Measurements from ENCODE around the gene CDR2L. TPM values are rescaled to one million over a fixed set of nuclear protein-coding genes. Genes with fewer than 3 reads are reported as not detected.

Gene CDR2L
- total RNA-seq, 2 experiments from 2014 or later = 0.08 TPM; not detected in 1

DNA sequence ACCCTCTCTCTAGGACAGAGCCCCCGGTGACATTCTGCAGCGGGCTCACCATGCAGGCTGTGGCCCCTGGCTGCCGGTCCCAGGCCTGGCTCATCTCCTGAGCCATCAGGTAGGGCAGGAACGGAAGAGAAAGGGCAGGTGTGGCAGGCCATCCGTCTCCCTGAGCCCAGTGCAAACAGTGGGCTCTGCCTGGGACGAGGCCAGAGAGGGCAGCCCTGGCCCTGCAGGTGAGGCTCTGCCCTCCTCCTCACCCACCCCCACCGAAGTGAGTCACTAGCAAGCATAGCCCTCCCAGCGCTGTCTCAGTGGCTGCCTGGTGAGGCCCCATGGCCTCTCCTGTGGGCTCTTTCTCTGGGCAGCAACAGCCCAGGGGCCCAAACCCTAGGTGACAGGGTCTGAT lies 37.2 kb upstream of the CDR2L start:
- H3K4me1 ChIP-seq (ENCODE audit: insufficient read depth, low read length) = no peaks in the 10 kb centered on the region
- TF ChIP-seq, protein P1, sequence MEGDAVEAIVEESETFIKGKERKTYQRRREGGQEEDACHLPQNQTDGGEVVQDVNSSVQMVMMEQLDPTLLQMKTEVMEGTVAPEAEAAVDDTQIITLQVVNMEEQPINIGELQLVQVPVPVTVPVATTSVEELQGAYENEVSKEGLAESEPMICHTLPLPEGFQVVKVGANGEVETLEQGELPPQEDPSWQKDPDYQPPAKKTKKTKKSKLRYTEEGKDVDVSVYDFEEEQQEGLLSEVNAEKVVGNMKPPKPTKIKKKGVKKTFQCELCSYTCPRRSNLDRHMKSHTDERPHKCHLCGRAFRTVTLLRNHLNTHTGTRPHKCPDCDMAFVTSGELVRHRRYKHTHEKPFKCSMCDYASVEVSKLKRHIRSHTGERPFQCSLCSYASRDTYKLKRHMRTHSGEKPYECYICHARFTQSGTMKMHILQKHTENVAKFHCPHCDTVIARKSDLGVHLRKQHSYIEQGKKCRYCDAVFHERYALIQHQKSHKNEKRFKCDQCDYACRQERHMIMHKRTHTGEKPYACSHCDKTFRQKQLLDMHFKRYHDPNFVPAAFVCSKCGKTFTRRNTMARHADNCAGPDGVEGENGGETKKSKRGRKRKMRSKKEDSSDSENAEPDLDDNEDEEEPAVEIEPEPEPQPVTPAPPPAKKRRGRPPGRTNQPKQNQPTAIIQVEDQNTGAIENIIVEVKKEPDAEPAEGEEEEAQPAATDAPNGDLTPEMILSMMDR (IDR thresholded peaks at IDR 0.05) = no peak
- Mint-ChIP-seq H3K4me1 (ENCODE audit: low read depth) (no peaks in the 10 kb centered on the region), H3K36me3 (ENCODE audit: low read depth) (no peaks in the 10 kb centered on the region), H3K4me3 (no peak overlapping the region), H3K27ac (no peak overlapping the region), H3K9me3 (no peaks in the 10 kb centered on the region), H3K27me3 (peaks cover 7% of the 10 kb centered on the region)
- ATAC-seq (ENCODE audit: poor library complexity) (no peak), DNase-seq (no peak)
- no peaks in the 10 kb centered on the region for H3K27me3 ChIP-seq (ENCODE audit: control insufficient read depth in 1 of 2, insufficient read depth in 2 of 2, low read length in 2 of 2)
- H3K4me3 ChIP-seq (ENCODE audit: low read length) = no peak overlapping the region
- no peak overlapping the region for H3K27ac ChIP-seq (ENCODE audit: low read depth in 1 of 2, low read length in 2 of 2)
- H3K36me3 ChIP-seq (ENCODE audit: insufficient read depth, low read length) = no peaks in the 10 kb centered on the region
- H3K9me3 ChIP-seq (ENCODE audit: control insufficient read depth in 1 of 2, insufficient read depth in 1 of 2, low read length in 2 of 2) = peaks cover 0 to 3% of the 10 kb centered on the region in 2 experiments
- POLR2A ChIA-PET = no interaction called here
- CTCF ChIA-PET = no interaction called here
- intact Hi-C loops (cut with DNase I, micrococcal nuclease) = loop anchor here in 1 of 2 experiments (10.0 kb wide), 1 partner anchor 155 kb away; no protein-coding TSS in a partner anchor

DNA sequence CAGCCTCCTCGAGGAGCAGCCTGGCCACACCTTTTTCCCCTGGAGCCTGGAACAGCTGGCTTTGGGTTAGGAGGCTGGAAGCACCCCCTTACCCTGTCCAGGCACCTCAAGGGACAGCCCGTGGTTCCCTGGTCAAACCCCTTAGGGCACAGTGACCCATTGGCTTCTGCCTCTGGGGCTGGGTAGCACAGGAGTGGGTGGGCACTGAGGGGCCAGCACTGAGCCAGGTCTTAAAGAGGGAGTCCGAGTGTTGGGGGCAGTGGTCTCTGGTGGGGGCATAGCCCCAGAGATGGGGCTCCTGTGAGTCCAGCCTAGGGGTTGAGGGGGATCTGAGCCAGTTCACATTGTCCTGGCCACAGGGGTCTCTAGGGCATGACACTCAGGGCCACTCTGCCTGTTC lies 36.4 kb upstream of the CDR2L start:
- intact Hi-C loops (cut with DNase I, micrococcal nuclease) = loop anchor here in 1 of 2 experiments (10.0 kb wide), 1 partner anchor 156 kb away; no protein-coding TSS in a partner anchor
- H3K9me3 Mint-ChIP-seq = no peaks in the 10 kb centered on the region
- POLR2A ChIA-PET = no interaction called here

DNA sequence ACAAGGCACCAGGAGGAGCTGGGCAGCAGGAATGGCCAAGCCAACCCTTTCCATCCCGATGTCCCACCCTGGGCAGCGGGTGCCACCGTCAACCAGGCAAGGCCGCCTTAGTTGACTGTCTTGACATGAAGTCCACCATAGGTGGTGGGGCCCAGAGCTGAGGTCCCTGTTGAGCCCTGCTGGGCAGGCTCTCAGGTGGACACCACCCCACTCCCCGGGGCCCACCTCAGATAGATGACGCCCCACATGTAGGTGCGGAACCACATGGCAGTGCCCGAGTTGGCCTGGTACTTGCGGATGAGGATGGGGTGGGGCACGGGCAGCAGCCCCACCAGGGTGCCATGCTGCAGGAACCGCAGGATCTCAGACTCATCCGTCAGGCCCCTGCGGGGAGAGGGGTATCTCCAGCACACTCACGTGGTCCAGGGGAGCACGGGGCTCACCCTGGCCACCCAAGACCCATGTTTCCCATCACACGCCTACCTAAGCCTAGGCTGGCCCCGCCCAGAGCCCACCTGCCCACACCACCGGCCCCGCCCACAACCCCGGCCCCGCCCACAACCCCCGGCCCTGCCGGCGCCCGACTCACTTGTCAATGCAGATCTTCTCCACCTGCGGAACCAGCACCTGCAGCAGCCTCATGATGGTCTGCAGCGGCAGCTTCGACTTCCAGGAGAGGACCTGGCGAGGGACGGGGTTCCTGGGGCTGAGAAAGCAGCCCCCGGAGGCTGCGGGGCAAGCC lies 35.6 kb upstream of the CDR2L start:
- CTCF ChIA-PET = no interaction called here

More for the DNA sequence above, 36.4 kb upstream of the CDR2L start:
- peaks cover 5% of the 10 kb centered on the region for H3K27me3 Mint-ChIP-seq
- no peak overlapping the region for H3K4me3 ChIP-seq (ENCODE audit: low read length)
- H3K27ac ChIP-seq (ENCODE audit: low read depth in 1 of 2, low read length in 2 of 2) = no peak overlapping the region
- no peak overlapping the region for H3K4me3 Mint-ChIP-seq
- H3K27me3 ChIP-seq (ENCODE audit: control insufficient read depth in 1 of 2, insufficient read depth in 2 of 2, low read length in 2 of 2) = no peaks in the 10 kb centered on the region
- DNase-seq = no peak
- H3K36me3 Mint-ChIP-seq (ENCODE audit: low read depth) = no peaks in the 10 kb centered on the region
- H3K36me3 ChIP-seq (ENCODE audit: insufficient read depth, low read length) = no peaks in the 10 kb centered on the region
- TF ChIP-seq, protein P1 (IDR thresholded peaks at IDR 0.05) = no peak
- no peak for ATAC-seq (ENCODE audit: poor library complexity)
- no peaks in the 10 kb centered on the region for H3K4me1 ChIP-seq (ENCODE audit: insufficient read depth, low read length)
- no peak overlapping the region for H3K27ac Mint-ChIP-seq
- CTCF ChIA-PET = no interaction called here
- H3K4me1 Mint-ChIP-seq (ENCODE audit: low read depth) = no peaks in the 10 kb centered on the region
- peaks cover 0 to 3% of the 10 kb centered on the region in 2 experiments for H3K9me3 ChIP-seq (ENCODE audit: control insufficient read depth in 1 of 2, insufficient read depth in 1 of 2, low read length in 2 of 2)

More for the DNA sequence above, 35.6 kb upstream of the CDR2L start:
- no peak overlapping the region for H3K27ac ChIP-seq (ENCODE audit: low read depth in 1 of 2, low read length in 2 of 2)
- H3K27me3 ChIP-seq (ENCODE audit: control insufficient read depth in 1 of 2, insufficient read depth in 2 of 2, low read length in 2 of 2) = no peaks in the 10 kb centered on the region
- no peaks in the 10 kb centered on the region for H3K36me3 ChIP-seq (ENCODE audit: insufficient read depth, low read length)
- Mint-ChIP-seq H3K36me3 (ENCODE audit: low read depth) (no peaks in the 10 kb centered on the region), H3K9me3 (no peaks in the 10 kb centered on the region), H3K4me1 (ENCODE audit: low read depth) (no peaks in the 10 kb centered on the region), H3K27ac (no peak overlapping the region), H3K27me3 (peaks cover 5% of the 10 kb centered on the region), H3K4me3 (no peak overlapping the region)
- POLR2A ChIA-PET = no interaction called here
- ATAC-seq (ENCODE audit: poor library complexity) (no peak), DNase-seq (no peak)
- H3K4me1 ChIP-seq (ENCODE audit: insufficient read depth, low read length) = no peaks in the 10 kb centered on the region
- H3K4me3 ChIP-seq (ENCODE audit: low read length) = no peak overlapping the region
- intact Hi-C loops (cut with DNase I, micrococcal nuclease) = loop anchor here in 1 of 2 experiments (10.0 kb wide), 1 partner anchor 157 kb away; no protein-coding TSS in a partner anchor
- TF ChIP-seq, protein P1 (IDR thresholded peaks at IDR 0.05) = no peak
- H3K9me3 ChIP-seq (ENCODE audit: control insufficient read depth in 1 of 2, insufficient read depth in 1 of 2, low read length in 2 of 2) = peaks cover 0 to 3% of the 10 kb centered on the region in 2 experiments
